ENCODE data around the gene OTX1. TPM values are rescaled to one million over a fixed set of nuclear protein-coding genes. Genes with fewer than 3 reads are reported as not detected.
A peak's percentile ranks its signal among the peaks of the same experiment; 100 is the strongest.

The OTX1 gene
- total RNA-seq, 1 experiment from 2014 or later = 0.90 TPM

DNA sequence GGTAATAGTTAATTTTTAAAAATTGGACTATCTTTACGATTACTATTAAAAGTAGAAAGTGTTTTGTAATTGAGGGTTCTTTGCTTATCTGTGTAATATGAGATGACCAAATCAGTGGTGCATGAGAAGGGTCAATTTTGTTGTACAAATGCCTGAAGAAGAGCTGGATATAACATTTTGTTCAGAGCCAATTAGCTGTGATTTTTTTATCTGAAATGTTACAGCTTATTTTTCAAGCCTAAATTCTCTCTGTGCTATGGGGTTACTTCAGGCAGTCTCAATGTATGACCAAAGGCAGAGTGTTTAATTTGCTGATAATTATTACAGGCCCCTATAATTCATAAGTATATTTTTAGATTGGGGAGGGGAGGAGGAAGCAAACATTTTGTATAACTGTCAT lies 41.8 kb downstream of the OTX1 start (continued):
- no peak for TF ChIP-seq NFYB (CRISPR knock-in tag; conservative IDR thresholded peaks at IDR 0.05; ENCODE audit: low read depth)
- TF ChIP-seq NFE2L1 (CRISPR knock-in tag; IDR thresholded peaks at IDR 0.05) = no peak
- TF ChIP-seq EMX1 (CRISPR knock-in tag; IDR thresholded peaks at IDR 0.05) = no peak
- TF ChIP-seq, protein P1, sequence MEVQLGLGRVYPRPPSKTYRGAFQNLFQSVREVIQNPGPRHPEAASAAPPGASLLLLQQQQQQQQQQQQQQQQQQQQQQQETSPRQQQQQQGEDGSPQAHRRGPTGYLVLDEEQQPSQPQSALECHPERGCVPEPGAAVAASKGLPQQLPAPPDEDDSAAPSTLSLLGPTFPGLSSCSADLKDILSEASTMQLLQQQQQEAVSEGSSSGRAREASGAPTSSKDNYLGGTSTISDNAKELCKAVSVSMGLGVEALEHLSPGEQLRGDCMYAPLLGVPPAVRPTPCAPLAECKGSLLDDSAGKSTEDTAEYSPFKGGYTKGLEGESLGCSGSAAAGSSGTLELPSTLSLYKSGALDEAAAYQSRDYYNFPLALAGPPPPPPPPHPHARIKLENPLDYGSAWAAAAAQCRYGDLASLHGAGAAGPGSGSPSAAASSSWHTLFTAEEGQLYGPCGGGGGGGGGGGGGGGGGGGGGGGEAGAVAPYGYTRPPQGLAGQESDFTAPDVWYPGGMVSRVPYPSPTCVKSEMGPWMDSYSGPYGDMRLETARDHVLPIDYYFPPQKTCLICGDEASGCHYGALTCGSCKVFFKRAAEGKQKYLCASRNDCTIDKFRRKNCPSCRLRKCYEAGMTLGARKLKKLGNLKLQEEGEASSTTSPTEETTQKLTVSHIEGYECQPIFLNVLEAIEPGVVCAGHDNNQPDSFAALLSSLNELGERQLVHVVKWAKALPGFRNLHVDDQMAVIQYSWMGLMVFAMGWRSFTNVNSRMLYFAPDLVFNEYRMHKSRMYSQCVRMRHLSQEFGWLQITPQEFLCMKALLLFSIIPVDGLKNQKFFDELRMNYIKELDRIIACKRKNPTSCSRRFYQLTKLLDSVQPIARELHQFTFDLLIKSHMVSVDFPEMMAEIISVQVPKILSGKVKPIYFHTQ (CRISPR knock-in tag; IDR thresholded peaks at IDR 0.05) = no peak

DNA sequence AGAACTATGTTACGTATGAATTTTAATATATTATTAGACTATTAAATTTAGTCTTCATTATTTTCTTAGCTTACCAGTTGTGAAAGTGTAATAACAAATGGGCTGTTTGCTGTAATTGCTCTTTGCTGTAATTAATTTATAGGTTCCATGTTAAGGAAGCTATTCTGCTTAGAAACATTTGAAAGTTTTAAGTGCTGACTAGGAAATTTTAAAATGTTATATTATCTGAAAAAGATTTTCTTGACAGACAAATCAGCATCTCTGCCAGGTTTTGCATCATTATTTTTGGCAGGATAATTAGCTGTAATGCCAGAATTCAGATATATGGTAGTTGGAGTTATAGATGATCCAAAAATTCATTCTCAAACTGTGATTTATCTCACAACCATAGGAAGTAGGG lies 42.2 kb downstream of the OTX1 start:
- peaks cover 3% of the 10 kb centered on the region; the same call in 1 of the 2 replicates for H3K9me3 Mint-ChIP-seq
- no peak overlapping the region for H3K27ac Mint-ChIP-seq
- ChIA-PET POLR2A (no interaction called here), CTCF (interaction anchor here (0.6 to 1.0 kb wide), 2 partner anchors 37 to 332 kb away, joined by 3 to 4 read pairs; no protein-coding TSS in a partner anchor)
- H3K36me3 Mint-ChIP-seq = no peaks in the 10 kb centered on the region
- H3K27me3 Mint-ChIP-seq (ENCODE audit: low read depth) = no peaks in the 10 kb centered on the region
- DNase-seq (ENCODE audit: low spot score) = no peak
- no peak overlapping the region for H3K4me3 Mint-ChIP-seq
- ATAC-seq = no peak
- TF ChIP-seq RORB (CRISPR knock-in tag; IDR thresholded peaks at IDR 0.05) = no peak
- no peak for TF ChIP-seq OVOL2 (CRISPR knock-in tag; IDR thresholded peaks at IDR 0.05; ENCODE audit: borderline replicate concordance)
- TF ChIP-seq, protein P2, sequence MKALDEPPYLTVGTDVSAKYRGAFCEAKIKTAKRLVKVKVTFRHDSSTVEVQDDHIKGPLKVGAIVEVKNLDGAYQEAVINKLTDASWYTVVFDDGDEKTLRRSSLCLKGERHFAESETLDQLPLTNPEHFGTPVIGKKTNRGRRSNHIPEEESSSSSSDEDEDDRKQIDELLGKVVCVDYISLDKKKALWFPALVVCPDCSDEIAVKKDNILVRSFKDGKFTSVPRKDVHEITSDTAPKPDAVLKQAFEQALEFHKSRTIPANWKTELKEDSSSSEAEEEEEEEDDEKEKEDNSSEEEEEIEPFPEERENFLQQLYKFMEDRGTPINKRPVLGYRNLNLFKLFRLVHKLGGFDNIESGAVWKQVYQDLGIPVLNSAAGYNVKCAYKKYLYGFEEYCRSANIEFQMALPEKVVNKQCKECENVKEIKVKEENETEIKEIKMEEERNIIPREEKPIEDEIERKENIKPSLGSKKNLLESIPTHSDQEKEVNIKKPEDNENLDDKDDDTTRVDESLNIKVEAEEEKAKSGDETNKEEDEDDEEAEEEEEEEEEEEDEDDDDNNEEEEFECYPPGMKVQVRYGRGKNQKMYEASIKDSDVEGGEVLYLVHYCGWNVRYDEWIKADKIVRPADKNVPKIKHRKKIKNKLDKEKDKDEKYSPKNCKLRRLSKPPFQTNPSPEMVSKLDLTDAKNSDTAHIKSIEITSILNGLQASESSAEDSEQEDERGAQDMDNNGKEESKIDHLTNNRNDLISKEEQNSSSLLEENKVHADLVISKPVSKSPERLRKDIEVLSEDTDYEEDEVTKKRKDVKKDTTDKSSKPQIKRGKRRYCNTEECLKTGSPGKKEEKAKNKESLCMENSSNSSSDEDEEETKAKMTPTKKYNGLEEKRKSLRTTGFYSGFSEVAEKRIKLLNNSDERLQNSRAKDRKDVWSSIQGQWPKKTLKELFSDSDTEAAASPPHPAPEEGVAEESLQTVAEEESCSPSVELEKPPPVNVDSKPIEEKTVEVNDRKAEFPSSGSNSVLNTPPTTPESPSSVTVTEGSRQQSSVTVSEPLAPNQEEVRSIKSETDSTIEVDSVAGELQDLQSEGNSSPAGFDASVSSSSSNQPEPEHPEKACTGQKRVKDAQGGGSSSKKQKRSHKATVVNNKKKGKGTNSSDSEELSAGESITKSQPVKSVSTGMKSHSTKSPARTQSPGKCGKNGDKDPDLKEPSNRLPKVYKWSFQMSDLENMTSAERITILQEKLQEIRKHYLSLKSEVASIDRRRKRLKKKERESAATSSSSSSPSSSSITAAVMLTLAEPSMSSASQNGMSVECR (CRISPR knock-in tag; IDR thresholded peaks at IDR 0.05; ENCODE audit: borderline replicate concordance) = no peak
- TF ChIP-seq ZNF671 (CRISPR knock-in tag; IDR thresholded peaks at IDR 0.05) = no peak
- TF ChIP-seq SOX15 (CRISPR knock-in tag; IDR thresholded peaks at IDR 0.05) = no peak
- TF ChIP-seq TEAD4 (CRISPR knock-in tag; IDR thresholded peaks at IDR 0.05) = no peak
- TF ChIP-seq NR3C1 (CRISPR knock-in tag; conservative IDR thresholded peaks at IDR 0.05; ENCODE audit: low read depth) = no peak
- no peak for TF ChIP-seq JAZF1 (CRISPR knock-in tag; IDR thresholded peaks at IDR 0.05)
- TF ChIP-seq, protein P3, sequence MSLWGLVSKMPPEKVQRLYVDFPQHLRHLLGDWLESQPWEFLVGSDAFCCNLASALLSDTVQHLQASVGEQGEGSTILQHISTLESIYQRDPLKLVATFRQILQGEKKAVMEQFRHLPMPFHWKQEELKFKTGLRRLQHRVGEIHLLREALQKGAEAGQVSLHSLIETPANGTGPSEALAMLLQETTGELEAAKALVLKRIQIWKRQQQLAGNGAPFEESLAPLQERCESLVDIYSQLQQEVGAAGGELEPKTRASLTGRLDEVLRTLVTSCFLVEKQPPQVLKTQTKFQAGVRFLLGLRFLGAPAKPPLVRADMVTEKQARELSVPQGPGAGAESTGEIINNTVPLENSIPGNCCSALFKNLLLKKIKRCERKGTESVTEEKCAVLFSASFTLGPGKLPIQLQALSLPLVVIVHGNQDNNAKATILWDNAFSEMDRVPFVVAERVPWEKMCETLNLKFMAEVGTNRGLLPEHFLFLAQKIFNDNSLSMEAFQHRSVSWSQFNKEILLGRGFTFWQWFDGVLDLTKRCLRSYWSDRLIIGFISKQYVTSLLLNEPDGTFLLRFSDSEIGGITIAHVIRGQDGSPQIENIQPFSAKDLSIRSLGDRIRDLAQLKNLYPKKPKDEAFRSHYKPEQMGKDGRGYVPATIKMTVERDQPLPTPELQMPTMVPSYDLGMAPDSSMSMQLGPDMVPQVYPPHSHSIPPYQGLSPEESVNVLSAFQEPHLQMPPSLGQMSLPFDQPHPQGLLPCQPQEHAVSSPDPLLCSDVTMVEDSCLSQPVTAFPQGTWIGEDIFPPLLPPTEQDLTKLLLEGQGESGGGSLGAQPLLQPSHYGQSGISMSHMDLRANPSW (CRISPR knock-in tag; conservative IDR thresholded peaks at IDR 0.05; ENCODE audit: low read depth) = no peak
- H3K4me1 Mint-ChIP-seq = no peaks in the 10 kb centered on the region

DNA sequence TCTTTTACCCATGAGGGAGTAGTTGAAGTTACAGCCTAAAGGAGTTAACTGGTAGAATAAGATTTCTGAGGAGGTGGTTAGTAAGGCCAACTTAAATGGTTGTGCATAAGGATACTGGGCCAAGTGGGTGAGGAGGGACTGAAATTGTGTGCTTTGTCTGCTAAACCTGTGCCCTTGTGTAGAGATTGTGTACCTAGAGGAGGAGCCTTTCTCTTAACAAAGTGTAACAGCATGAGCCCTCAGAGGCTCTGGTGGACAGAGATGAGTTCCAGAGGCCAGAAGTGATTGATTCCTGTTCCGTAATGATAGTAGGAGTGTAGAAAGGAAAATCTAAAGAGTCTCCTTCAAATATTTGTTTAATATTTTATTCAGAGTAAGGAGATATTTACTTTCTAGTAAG lies 42.9 kb downstream of the OTX1 start:
- no peaks in the 10 kb centered on the region for H3K27me3 Mint-ChIP-seq (ENCODE audit: low read depth)
- ATAC-seq (peak; percentile 60), DNase-seq (ENCODE audit: low spot score) (no peak)
- no peak overlapping the region for H3K27ac Mint-ChIP-seq
- no peak overlapping the region for H3K4me3 Mint-ChIP-seq
- H3K4me1 Mint-ChIP-seq = no peaks in the 10 kb centered on the region
- peaks cover 3% of the 10 kb centered on the region; the same call in 1 of the 2 replicates for H3K9me3 Mint-ChIP-seq
- no peaks in the 10 kb centered on the region for H3K36me3 Mint-ChIP-seq
- ChIA-PET POLR2A (no interaction called here), CTCF (interaction anchor here (0.6 kb wide), 1 partner anchor 38 kb away, joined by 3 read pairs; no protein-coding TSS in a partner anchor)
- TF ChIP-seq NR1H2 (CRISPR knock-in tag; IDR thresholded peaks at IDR 0.05) (no peak), ZNF671 (CRISPR knock-in tag; IDR thresholded peaks at IDR 0.05) (no peak), HMGA2 (CRISPR knock-in tag; IDR thresholded peaks at IDR 0.05) (no peak)
- TF ChIP-seq, protein P2 (CRISPR knock-in tag; IDR thresholded peaks at IDR 0.05; ENCODE audit: borderline replicate concordance) = no peak
- TF ChIP-seq, protein P4, sequence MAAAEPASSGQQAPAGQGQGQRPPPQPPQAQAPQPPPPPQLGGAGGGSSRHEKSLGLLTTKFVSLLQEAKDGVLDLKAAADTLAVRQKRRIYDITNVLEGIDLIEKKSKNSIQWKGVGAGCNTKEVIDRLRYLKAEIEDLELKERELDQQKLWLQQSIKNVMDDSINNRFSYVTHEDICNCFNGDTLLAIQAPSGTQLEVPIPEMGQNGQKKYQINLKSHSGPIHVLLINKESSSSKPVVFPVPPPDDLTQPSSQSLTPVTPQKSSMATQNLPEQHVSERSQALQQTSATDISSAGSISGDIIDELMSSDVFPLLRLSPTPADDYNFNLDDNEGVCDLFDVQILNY (CRISPR knock-in tag; IDR thresholded peaks at IDR 0.05) = no peak
- TF ChIP-seq, protein P5, sequence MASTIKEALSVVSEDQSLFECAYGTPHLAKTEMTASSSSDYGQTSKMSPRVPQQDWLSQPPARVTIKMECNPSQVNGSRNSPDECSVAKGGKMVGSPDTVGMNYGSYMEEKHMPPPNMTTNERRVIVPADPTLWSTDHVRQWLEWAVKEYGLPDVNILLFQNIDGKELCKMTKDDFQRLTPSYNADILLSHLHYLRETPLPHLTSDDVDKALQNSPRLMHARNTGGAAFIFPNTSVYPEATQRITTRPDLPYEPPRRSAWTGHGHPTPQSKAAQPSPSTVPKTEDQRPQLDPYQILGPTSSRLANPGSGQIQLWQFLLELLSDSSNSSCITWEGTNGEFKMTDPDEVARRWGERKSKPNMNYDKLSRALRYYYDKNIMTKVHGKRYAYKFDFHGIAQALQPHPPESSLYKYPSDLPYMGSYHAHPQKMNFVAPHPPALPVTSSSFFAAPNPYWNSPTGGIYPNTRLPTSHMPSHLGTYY (CRISPR knock-in tag; IDR thresholded peaks at IDR 0.05) = no peak

Measured in WTC11 (cell line).